ENCODE data around the gene POU4F3. TPM values are rescaled to one million over a fixed set of nuclear protein-coding genes. Genes with fewer than 3 reads are reported as not detected.

POU4F3 gene
- total and polyA plus RNA-seq, 2 experiments from 2014 or later = 0.15 TPM; not detected in 1

GRCh38 chr5:146301626-146302025, 37.0 kb upstream of the POU4F3 start:
- H3K4me1 ChIP-seq (ENCODE audit: low read depth) = no peaks in the 10 kb centered on the region
- H3K36me3 ChIP-seq = no peaks in the 10 kb centered on the region
- H3K27ac ChIP-seq = no peak overlapping the region
- TF ChIP-seq CTCF (IDR thresholded peaks at IDR 0.05; ENCODE audit: low read depth, low read length) = no peak
- H3K27me3 ChIP-seq = peaks cover 33% of the 10 kb centered on the region
- DNase-seq (ENCODE audit: low read depth in 1 of 2, low spot score in 1 of 2) = no peak
- H3K4me3 ChIP-seq = no peak overlapping the region
- H3K9me3 ChIP-seq (ENCODE audit: low read depth) = no peaks in the 10 kb centered on the region

- H3K4me1 ChIP-seq (ENCODE audit: low read depth) = no peaks in the 10 kb centered on the region
- no peak for TF ChIP-seq CTCF (IDR thresholded peaks at IDR 0.05; ENCODE audit: low read depth, low read length)
- H3K36me3 ChIP-seq = no peaks in the 10 kb centered on the region
- H3K4me3 ChIP-seq = no peak overlapping the region
- H3K27ac ChIP-seq = no peak overlapping the region
- DNase-seq (ENCODE audit: low read depth in 1 of 2, low spot score in 1 of 2) = no peak
- no peaks in the 10 kb centered on the region for H3K9me3 ChIP-seq (ENCODE audit: low read depth)
- peaks cover 33% of the 10 kb centered on the region for H3K27me3 ChIP-seq
These were observed 36.2 kb upstream of the POU4F3 start for GRCh38 chr5:146302406-146302805.

GRCh38 chr5:146306838-146307237, 31.8 kb upstream of the POU4F3 start:
- no peaks in the 10 kb centered on the region for H3K36me3 ChIP-seq
- DNase-seq (ENCODE audit: low read depth in 1 of 2, low spot score in 1 of 2) = peak in 1 of 2 donors; percentile 25
- peak overlapping the region; percentile 10 for H3K27ac ChIP-seq
- no peaks in the 10 kb centered on the region for H3K4me1 ChIP-seq (ENCODE audit: low read depth)
- H3K4me3 ChIP-seq = no peak overlapping the region
- no peaks in the 10 kb centered on the region for H3K9me3 ChIP-seq (ENCODE audit: low read depth)
- no peak for TF ChIP-seq CTCF (IDR thresholded peaks at IDR 0.05; ENCODE audit: low read depth, low read length)
- peaks cover 20% of the 10 kb centered on the region for H3K27me3 ChIP-seq

- H3K27ac ChIP-seq = no peak overlapping the region
- no peaks in the 10 kb centered on the region for H3K4me1 ChIP-seq (ENCODE audit: low read depth)
- no peaks in the 10 kb centered on the region for H3K9me3 ChIP-seq (ENCODE audit: low read depth)
- TF ChIP-seq CTCF (IDR thresholded peaks at IDR 0.05; ENCODE audit: low read depth, low read length) = no peak
- DNase-seq (ENCODE audit: low read depth in 1 of 2, low spot score in 1 of 2) = no peak
- H3K4me3 ChIP-seq = no peak overlapping the region
- no peaks in the 10 kb centered on the region for H3K36me3 ChIP-seq
- H3K27me3 ChIP-seq = peaks cover 12% of the 10 kb centered on the region
These were observed 30.8 kb upstream of the POU4F3 start for GRCh38 chr5:146307796-146308195.

GRCh38 chr5:146310540-146310939, 28.1 kb upstream of the POU4F3 start:
- H3K27me3 ChIP-seq = no peaks in the 10 kb centered on the region
- H3K27ac ChIP-seq = no peak overlapping the region
- H3K9me3 ChIP-seq (ENCODE audit: low read depth) = no peaks in the 10 kb centered on the region
- DNase-seq (ENCODE audit: low read depth in 1 of 2, low spot score in 1 of 2) = no peak
- no peak overlapping the region for H3K4me3 ChIP-seq
- no peaks in the 10 kb centered on the region for H3K4me1 ChIP-seq (ENCODE audit: low read depth)
- no peak for TF ChIP-seq CTCF (IDR thresholded peaks at IDR 0.05; ENCODE audit: low read depth, low read length)
- no peaks in the 10 kb centered on the region for H3K36me3 ChIP-seq

GRCh38 chr5:146311278-146311677, 27.4 kb upstream of the POU4F3 start:
- no peaks in the 10 kb centered on the region for H3K4me1 ChIP-seq (ENCODE audit: low read depth)
- no peak overlapping the region for H3K4me3 ChIP-seq
- H3K9me3 ChIP-seq (ENCODE audit: low read depth) = no peaks in the 10 kb centered on the region
- no peaks in the 10 kb centered on the region for H3K36me3 ChIP-seq
- H3K27me3 ChIP-seq = no peaks in the 10 kb centered on the region
- no peak overlapping the region for H3K27ac ChIP-seq
- DNase-seq (ENCODE audit: low read depth in 1 of 2, low spot score in 1 of 2) = no peak
- TF ChIP-seq CTCF (IDR thresholded peaks at IDR 0.05; ENCODE audit: low read depth, low read length) = no peak

Measured in cardiac muscle cell (in vitro differentiated cells and primary cell).